MM.1S (cell line): ENCODE data around the gene SPAG16.

Source experiments
- DNase-seq: peaks from one replicate; pipeline ENCODE4 v3.0.0-alpha.2; 2015
- H2AFZ ChIP-seq: fragments of 300-600 bp; sonication (generic); 2 replicates; pipeline ENCODE4 v1.6.0; 2016; ENCODE audit warnings: antibody characterized with exemption, low read length
- H3F3A ChIP-seq: fragments of 300-600 bp; sonication (generic); 2 replicates; pipeline ENCODE4 v1.6.1; 2016; ENCODE audit warnings: mild to moderate bottlenecking, antibody characterized with exemption, low read length, moderate library complexity, mixed read lengths; ENCODE audit not compliant: insufficient read depth
- H3K27ac ChIP-seq: fragments of 300-600 bp; sonication (generic); 2 replicates; pipeline ENCODE4 v1.5.1; 2016; ENCODE audit warnings: mild to moderate bottlenecking, low read length
- H3K27me3 ChIP-seq: fragments of 300-600 bp; sonication (generic); replicated peaks from 2 replicates; pipeline ENCODE4 v1.6.0; 2016; ENCODE audit warnings: low read length; ENCODE audit not compliant: insufficient read depth
- H3K36me3 ChIP-seq: fragments of 300-600 bp; sonication (generic); replicated peaks from 2 replicates; pipeline ENCODE4 v1.6.1; 2016; ENCODE audit warnings: mild to moderate bottlenecking, low read length, mixed read lengths; ENCODE audit not compliant: insufficient read depth
- H3K4me1 ChIP-seq: fragments of 300-600 bp; sonication (generic); 2 replicates; pipeline ENCODE4 v1.6.1; 2016; ENCODE audit warnings: low read length, mixed read lengths
- H3K4me2 ChIP-seq: fragments of 300-600 bp; sonication (generic); 2 replicates; pipeline ENCODE4 v1.6.0; 2016; ENCODE audit warnings: low read depth, low read length
- H3K4me3 ChIP-seq: fragments of 300-600 bp; sonication (generic); 2 replicates; pipeline ENCODE4 v1.5.1; 2016; ENCODE audit warnings: low read length, mixed read lengths
- H3K79me2 ChIP-seq: fragments of 300-600 bp; sonication (generic); 2 replicates; pipeline ENCODE4 v1.6.1; 2016; ENCODE audit warnings: mixed run types, low read length, mixed read lengths
- H3K9ac ChIP-seq: fragments of 300-600 bp; sonication (generic); 2 replicates; pipeline ENCODE4 v1.6.1; 2016; ENCODE audit warnings: low read length, mixed read lengths
- H3K9me2 ChIP-seq: fragments of 300-600 bp; sonication (generic); replicated peaks from 2 replicates; pipeline ENCODE4 v1.6.1; 2016; ENCODE audit warnings: mild to moderate bottlenecking, low read length, mixed read lengths; ENCODE audit not compliant: insufficient read depth
- H3K9me3 ChIP-seq: fragments of 300-600 bp; sonication (generic); replicated peaks from 2 replicates; pipeline ENCODE4 v1.6.1; 2016; ENCODE audit warnings: mild to moderate bottlenecking, low read length, mixed read lengths; ENCODE audit not compliant: insufficient read depth
- H4K20me1 ChIP-seq: fragments of 300-600 bp; sonication (generic); 2 replicates; pipeline ENCODE4 v1.6.1; 2016; ENCODE audit warnings: mild to moderate bottlenecking, low read length, moderate library complexity, mixed read lengths; ENCODE audit not compliant: insufficient read depth
- CTCF ChIP-seq: fragments of 300-600 bp; sonication (generic); IDR thresholded peaks from 2 replicates; pipeline ENCODE4 v1.5.1; 2016; ENCODE audit warnings: antibody characterized with exemption, low read length, mixed read lengths
- EZH2 ChIP-seq: fragments of 300-600 bp; sonication (generic); optimal IDR thresholded peaks from 2 replicates; pipeline ENCODE3; 2017; ENCODE audit warnings: low read depth, mild to moderate bottlenecking, antibody characterized with exemption, low read length, mixed read lengths
- EZH2phosphoT487 ChIP-seq: fragments of 300-600 bp; sonication (generic); IDR thresholded peaks from 2 replicates; pipeline ENCODE4 v1.6.1; 2018; ENCODE audit warnings: antibody characterized with exemption, low read length

The SPAG16 gene

DNA sequence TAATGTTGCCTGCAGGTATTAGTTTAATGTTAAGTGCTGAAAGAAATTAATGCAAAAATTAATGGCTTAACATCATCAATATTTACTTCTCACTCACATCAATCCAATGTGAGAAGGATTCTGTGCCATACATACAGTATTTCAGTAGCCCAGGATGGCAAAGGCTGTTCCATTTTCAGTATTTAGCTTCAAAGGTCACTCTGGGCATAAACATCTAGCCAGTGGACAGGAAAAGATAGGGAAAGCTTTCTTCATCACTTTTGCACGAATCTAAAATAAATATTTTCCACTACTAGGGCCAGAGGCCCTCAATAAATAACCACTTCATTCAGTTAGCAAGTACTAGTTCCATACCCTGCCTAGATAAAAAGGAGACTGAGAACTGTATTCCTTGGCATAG, 890.3 kb downstream of the SPAG16 start:
- H3K36me3 ChIP-seq = no peaks in the 10 kb centered on the region
- H3K4me2 ChIP-seq = no peak overlapping the region
- H3F3A ChIP-seq = no peaks in the 10 kb centered on the region
- H3K4me3 ChIP-seq = no peak overlapping the region
- H3K9ac ChIP-seq = no peak overlapping the region
- H3K27me3 ChIP-seq = no peaks in the 10 kb centered on the region
- no peaks in the 10 kb centered on the region for H4K20me1 ChIP-seq
- no peaks in the 10 kb centered on the region for H3K79me2 ChIP-seq
- no peak for DNase-seq
- H2AFZ ChIP-seq = no peak overlapping the region
- TF ChIP-seq CTCF (no peak), EZH2 (no peak), EZH2phosphoT487 (no peak)
- H3K9me3 ChIP-seq = no peaks in the 10 kb centered on the region
- H3K9me2 ChIP-seq = no peaks in the 10 kb centered on the region
- H3K4me1 ChIP-seq = no peaks in the 10 kb centered on the region
- H3K27ac ChIP-seq = no peak overlapping the region

DNA sequence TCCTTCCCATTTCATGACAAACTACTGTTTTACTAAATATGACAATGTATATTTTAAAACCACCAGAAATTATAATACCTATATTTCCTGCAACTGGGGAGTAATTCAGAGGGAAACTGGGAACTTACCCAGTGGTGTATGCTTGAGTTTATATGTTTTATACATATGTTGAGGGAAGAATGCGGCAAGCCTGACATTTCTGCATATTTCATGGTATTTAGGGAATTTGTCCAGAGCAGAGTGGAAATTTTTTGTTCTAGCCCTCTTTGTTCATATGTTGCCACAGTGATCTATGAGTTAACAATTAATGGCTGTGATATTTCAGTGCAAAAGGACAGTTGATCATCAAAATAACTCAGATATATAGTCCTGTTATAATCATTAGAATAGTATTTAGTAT, 895.8 kb downstream of the SPAG16 start:
- Histone ChIP-seq H3K27ac (no peak overlapping the region), H3K4me2 (no peak overlapping the region), H2AFZ (no peak overlapping the region), H3K36me3 (no peaks in the 10 kb centered on the region), H3K9me2 (no peaks in the 10 kb centered on the region), H3K9ac (no peak overlapping the region), H3K4me1 (no peaks in the 10 kb centered on the region), H3K9me3 (no peaks in the 10 kb centered on the region), H4K20me1 (no peaks in the 10 kb centered on the region), H3K4me3 (no peak overlapping the region), H3K27me3 (no peaks in the 10 kb centered on the region), H3K79me2 (no peaks in the 10 kb centered on the region), H3F3A (no peaks in the 10 kb centered on the region)
- TF ChIP-seq CTCF (no peak), EZH2 (no peak), EZH2phosphoT487 (no peak)
- no peak for DNase-seq

GRCh38 chr2:214180686-214181085, 896.4 kb downstream of the SPAG16 start:
- Histone ChIP-seq H3K79me2 (no peaks in the 10 kb centered on the region), H3K9ac (no peak overlapping the region), H4K20me1 (no peaks in the 10 kb centered on the region), H3F3A (no peaks in the 10 kb centered on the region), H3K4me1 (no peaks in the 10 kb centered on the region), H3K4me2 (no peak overlapping the region), H2AFZ (no peak overlapping the region), H3K27me3 (no peaks in the 10 kb centered on the region), H3K36me3 (no peaks in the 10 kb centered on the region), H3K27ac (no peak overlapping the region), H3K4me3 (no peak overlapping the region), H3K9me2 (no peaks in the 10 kb centered on the region), H3K9me3 (no peaks in the 10 kb centered on the region)
- DNase-seq = no peak
- no peak for TF ChIP-seq EZH2
- no peak for TF ChIP-seq EZH2phosphoT487
- TF ChIP-seq CTCF = no peak
